Measurements from ENCODE around the gene TMEM250. TPM values are rescaled to one million over a fixed set of nuclear protein-coding genes. Genes with fewer than 3 reads are reported as not detected.

Gene TMEM250
- polyA plus RNA-seq, 3 donors from 2014 or later: 44.3 to 78.6 (median 44.6) TPM

DNA sequence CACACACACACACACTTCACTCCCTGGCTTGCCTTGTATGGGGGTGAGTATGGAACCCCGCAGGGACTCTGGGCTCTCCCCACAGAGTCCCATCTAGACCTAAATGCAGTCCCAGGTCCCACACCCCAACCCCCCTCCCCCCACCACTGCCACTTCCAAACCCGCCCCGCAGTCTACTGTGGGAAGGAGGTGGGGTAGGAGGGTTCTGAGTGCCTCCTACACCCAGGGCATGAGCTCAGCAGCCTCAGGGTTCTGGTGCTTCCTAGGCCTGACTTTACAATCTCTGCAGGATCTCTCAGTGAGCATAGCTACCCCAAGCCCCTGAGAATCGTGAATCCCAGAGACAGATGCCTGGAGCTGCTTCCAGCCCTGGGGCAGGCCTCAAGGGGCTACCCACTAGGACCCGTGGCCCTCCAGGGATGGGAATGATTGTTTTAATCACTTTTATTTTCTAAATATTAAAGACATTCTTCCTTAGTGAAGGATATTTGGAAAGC, 22.1 kb downstream of the TMEM250 start:
- Mint-ChIP-seq H3K4me1 (peaks cover 17 to 29% of the 10 kb centered on the region in 2 donors), H3K4me3 (peak overlapping the region; percentile 48 to 83 (median 71)), H3K27me3 (ENCODE audit: low read depth in 3 of 3) (peaks cover 0 to 13% (median 0%) of the 10 kb centered on the region in 3 donors), H3K27ac (peak overlapping the region in 4 of 6 donors; percentile 23 to 72 (median 48)), H3K9me3 (no peaks in the 10 kb centered on the region), H3K36me3 (no peaks in the 10 kb centered on the region)
- no peak for DNase-seq

- peak; percentile 39 to 41 (median 40) for DNase-seq
- Mint-ChIP-seq H3K27ac (peak within 1 kb of the TSS in 5 of 6 donors; percentile 34 to 73 (median 51)), H3K27me3 (ENCODE audit: low read depth in 3 of 3) (peaks cover 0 to 13% (median 0%) of the 10 kb centered on the region in 3 donors), H3K4me1 (peaks cover 17 to 31% of the 10 kb centered on the region in 2 donors), H3K4me3 (peak within 1 kb of the TSS; percentile 57 to 83 (median 75)), H3K9me3 (peaks cover 0 to 2% (median 0%) of the 10 kb centered on the region in 6 donors), H3K36me3 (no peaks in the 10 kb centered on the region)
These were observed 23.3 kb downstream of the TMEM250 start, which contains the start of gene NACC2 for GRCh38 chr9:136095070-136096058. Gene NACC2, minus strand, starts transcription at chr9:136095289. Its CDS starts 44,768 bp downstream, at chr9:136050521.

- H3K36me3 Mint-ChIP-seq: no peaks in the 10 kb centered on the region
- H3K9me3 Mint-ChIP-seq: peaks cover 0 to 2% (median 0%) of the 10 kb centered on the region in 6 donors
- H3K27me3 Mint-ChIP-seq (ENCODE audit: low read depth in 3 of 3): peaks cover 0 to 13% (median 0%) of the 10 kb centered on the region in 3 donors
- H3K27ac Mint-ChIP-seq: peak overlapping the region in 4 of 6 donors; percentile 39 to 73 (median 56)
- DNase-seq: peak; percentile 58 to 67 (median 64)
- peak overlapping the region; percentile 57 to 77 (median 75) for H3K4me3 Mint-ChIP-seq
- peaks cover 24 to 35% of the 10 kb centered on the region in 2 donors for H3K4me1 Mint-ChIP-seq
These were observed 24.4 kb downstream of the TMEM250 start for GRCh38 chr9:136093995-136094881.

DNA sequence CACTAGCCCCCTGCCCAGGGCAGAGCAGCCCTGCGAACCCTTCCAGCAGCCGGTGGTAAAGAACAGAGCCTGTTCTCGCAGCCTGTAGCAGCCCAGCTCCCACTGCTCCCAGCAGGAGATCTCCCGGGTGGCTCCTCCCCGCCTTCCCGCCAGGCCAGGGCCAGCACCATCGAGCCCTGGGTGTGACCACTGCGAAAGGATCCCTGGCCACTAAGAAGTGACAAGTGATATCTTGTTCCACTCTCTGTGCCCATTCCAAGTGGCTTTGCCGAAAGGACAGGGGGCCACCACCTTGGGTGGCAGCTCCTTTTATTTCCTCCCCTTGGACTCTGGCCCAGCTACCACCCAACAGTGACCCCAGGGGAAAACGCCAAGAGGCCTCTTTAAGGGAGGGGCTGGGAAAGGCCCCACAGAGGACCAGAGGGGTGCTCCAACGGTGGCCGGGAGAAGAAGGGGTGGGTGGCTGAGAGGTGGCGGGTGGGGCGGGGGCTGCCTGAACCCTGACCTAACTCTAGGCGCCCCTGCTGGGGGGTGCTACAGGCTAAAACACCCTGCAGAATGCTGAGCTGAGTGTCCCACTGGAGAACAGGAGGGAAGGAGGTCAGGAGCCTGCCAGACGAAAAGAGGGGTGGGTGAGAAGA, 25.2 kb downstream of the TMEM250 start:
- peak overlapping the region; percentile 67 to 77 (median 75) for H3K4me3 Mint-ChIP-seq
- H3K9me3 Mint-ChIP-seq: peaks cover 0 to 2% (median 0%) of the 10 kb centered on the region in 6 donors
- H3K27me3 Mint-ChIP-seq (ENCODE audit: low read depth in 3 of 3): peaks cover 0 to 7% (median 0%) of the 10 kb centered on the region in 3 donors
- peaks cover 16 to 31% of the 10 kb centered on the region in 2 donors for H3K4me1 Mint-ChIP-seq
- peak overlapping the region; percentile 53 to 80 (median 70) for H3K27ac Mint-ChIP-seq
- no peak for DNase-seq
- H3K36me3 Mint-ChIP-seq: no peaks in the 10 kb centered on the region

DNA sequence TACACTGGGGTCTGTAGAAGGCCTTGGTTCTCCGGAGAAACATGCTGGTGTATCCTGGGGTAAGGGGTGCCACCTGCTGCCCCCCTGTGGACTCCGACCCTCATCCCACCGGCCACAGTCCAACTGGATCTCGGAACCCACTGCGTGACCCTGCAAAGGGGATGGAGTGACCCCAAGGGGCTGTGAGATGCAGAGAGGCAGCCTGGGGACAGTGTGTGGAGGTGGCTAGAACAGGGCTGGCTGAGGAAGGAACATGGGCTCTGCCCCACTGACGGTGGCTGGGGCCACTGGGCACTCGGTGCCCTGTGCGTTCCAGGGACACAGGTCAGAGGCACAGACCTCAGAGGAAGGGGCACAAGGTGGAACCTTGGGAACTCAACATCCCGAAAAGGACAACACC, 25.9 kb downstream of the TMEM250 start:
- peaks cover 14 to 32% of the 10 kb centered on the region in 2 donors for H3K4me1 Mint-ChIP-seq
- H3K27ac Mint-ChIP-seq: peak overlapping the region; percentile 52 to 80 (median 64)
- peak overlapping the region; percentile 62 to 75 (median 68) for H3K4me3 Mint-ChIP-seq
- no peaks in the 10 kb centered on the region for H3K36me3 Mint-ChIP-seq
- H3K9me3 Mint-ChIP-seq: peaks cover 0 to 2% (median 0%) of the 10 kb centered on the region in 6 donors
- peaks cover 0 to 5% (median 0%) of the 10 kb centered on the region in 3 donors for H3K27me3 Mint-ChIP-seq (ENCODE audit: low read depth in 3 of 3)
- no peak for DNase-seq

GRCh38 chr9:136092353-136092650, 26.4 kb downstream of the TMEM250 start:
- Mint-ChIP-seq H3K4me3 (peak overlapping the region in 1 of 5 donors; percentile 74), H3K4me1 (peaks cover 14 to 29% of the 10 kb centered on the region in 2 donors), H3K27me3 (ENCODE audit: low read depth in 3 of 3) (peaks cover 0 to 5% (median 0%) of the 10 kb centered on the region in 3 donors), H3K36me3 (no peaks in the 10 kb centered on the region), H3K27ac (peak overlapping the region in 3 of 6 donors; percentile 10 to 80 (median 17)), H3K9me3 (peaks cover 0 to 2% (median 0%) of the 10 kb centered on the region in 6 donors)
- no peak for DNase-seq

DNA sequence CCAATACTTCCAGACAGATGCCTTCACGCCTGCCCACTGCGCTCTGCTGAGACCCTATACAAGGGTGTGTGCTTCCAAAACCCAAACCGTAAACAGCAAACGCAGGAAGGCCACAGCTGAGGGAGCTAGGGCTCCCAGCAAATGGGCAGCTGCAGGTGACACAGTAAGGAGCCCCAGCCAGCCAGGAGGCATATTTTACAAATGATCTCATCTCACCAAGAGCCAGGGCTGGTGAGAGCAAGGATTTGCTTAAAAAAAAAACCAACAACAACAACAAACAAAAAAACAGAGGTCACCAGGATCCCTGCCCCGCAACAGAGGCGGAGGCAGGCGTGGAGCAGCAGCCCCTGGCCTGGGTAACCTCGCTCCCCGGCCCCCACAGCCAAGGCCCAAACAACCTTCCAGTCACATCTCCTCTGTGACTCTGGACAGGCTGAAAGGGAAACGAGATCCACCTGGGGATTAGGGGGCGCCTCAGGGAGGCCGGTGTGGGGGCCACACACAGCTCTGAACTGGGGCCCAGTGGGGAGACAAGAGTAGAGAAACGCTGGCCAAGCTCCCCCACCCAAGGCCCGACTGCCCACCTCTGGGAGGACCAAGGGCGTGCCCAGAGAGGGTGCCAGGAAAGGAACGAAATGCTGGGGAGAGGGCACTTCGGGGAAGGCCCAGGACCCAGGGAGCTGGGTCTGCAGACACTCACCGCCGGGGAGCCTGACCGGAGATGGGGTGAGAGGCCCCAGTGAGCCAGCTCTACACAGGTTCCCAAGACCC, 26.9 kb downstream of the TMEM250 start:
- Mint-ChIP-seq H3K4me1 (peaks cover 18 to 32% of the 10 kb centered on the region in 2 donors), H3K4me3 (peak overlapping the region in 2 of 5 donors; percentile 29 to 74), H3K9me3 (peaks cover 0 to 2% (median 0%) of the 10 kb centered on the region in 6 donors), H3K36me3 (no peaks in the 10 kb centered on the region), H3K27me3 (ENCODE audit: low read depth in 3 of 3) (peaks cover 0 to 5% (median under 1%) of the 10 kb centered on the region in 3 donors), H3K27ac (peak overlapping the region in 3 of 6 donors; percentile 35 to 76 (median 50))
- DNase-seq: no peak

DNA sequence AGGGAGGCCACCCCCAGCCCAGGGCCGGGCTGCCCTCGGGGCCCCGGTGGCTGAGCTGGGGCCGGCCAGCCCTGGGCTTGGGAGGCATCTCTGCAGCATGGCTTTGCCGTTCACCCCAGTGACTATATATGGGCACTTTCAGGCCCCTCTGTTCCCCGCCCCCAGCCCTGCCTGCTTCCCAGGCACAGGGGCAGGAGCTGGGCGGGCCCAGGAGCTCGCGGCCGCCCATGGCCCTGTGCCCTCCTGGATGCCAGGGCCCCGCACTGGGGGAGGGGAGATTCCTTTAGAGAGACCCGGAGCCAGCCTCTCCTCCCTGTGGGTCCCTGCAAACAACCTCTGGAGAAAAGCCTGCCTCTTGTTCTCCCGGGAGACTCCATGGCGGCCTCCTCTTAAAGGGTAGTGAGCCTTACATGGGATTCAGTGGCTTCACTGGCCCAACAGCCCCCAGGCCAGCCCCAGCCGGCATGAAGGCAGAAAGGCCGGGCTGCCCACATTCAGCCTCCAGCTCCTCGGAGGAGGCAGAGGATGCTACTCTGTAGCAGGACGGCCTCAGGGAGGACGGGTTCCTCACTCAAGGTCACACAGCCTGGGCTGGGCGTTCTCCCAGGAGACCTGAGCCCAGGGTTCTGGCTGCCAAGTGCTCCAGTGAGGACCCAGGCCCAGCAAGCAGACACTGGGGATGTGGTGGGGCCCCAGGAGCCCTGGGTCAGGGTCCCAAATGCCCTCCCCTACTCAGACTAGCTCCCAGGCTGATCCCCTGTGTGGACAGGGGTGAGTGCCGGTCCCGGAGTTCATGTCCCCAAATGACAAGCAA, 27.7 kb downstream of the TMEM250 start:
- Mint-ChIP-seq H3K9me3 (peaks cover 0 to 2% (median 0%) of the 10 kb centered on the region in 6 donors), H3K27me3 (ENCODE audit: low read depth in 3 of 3) (peaks cover 0 to 5% (median 2%) of the 10 kb centered on the region in 3 donors), H3K36me3 (no peaks in the 10 kb centered on the region), H3K4me1 (peaks cover 22 to 31% of the 10 kb centered on the region in 2 donors), H3K4me3 (no peak overlapping the region), H3K27ac (peak overlapping the region in 3 of 6 donors; percentile 35 to 76 (median 50))
- DNase-seq: no peak

- Mint-ChIP-seq H3K4me3 (no peak overlapping the region), H3K27me3 (ENCODE audit: low read depth in 3 of 3) (peaks cover 0 to 5% (median 2%) of the 10 kb centered on the region in 3 donors), H3K9me3 (peaks cover 0 to 2% (median 0%) of the 10 kb centered on the region in 6 donors), H3K36me3 (no peaks in the 10 kb centered on the region), H3K4me1 (peaks cover 22 to 31% of the 10 kb centered on the region in 2 donors), H3K27ac (peak overlapping the region; percentile 20 to 80 (median 61))
- DNase-seq: no peak
These were observed 28.5 kb downstream of the TMEM250 start for GRCh38 chr9:136090056-136090735.

DNA sequence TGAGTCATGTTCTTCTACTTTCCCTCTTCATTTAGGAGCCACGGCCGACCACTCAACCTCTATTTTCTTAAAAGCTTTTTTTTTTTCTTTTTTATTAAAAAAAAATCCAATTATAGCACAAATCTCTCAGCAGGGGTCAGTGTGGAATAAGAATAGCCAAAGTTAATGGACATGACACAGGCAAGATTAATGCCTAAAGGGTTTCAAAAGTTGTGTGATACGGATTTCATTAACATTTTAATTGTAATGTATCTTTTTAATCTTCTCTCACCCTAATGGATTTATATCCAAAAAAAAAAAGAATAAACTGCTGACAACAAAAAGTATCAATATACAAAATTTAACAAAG, 29.0 kb downstream of the TMEM250 start:
- H3K27ac Mint-ChIP-seq: peak overlapping the region; percentile 20 to 80 (median 61)
- H3K9me3 Mint-ChIP-seq: peaks cover 0 to 2% (median 0%) of the 10 kb centered on the region in 6 donors
- no peaks in the 10 kb centered on the region for H3K36me3 Mint-ChIP-seq
- H3K27me3 Mint-ChIP-seq (ENCODE audit: low read depth in 3 of 3): peaks cover 0 to 5% (median 2%) of the 10 kb centered on the region in 3 donors
- peak; percentile 47 to 55 (median 49) for DNase-seq
- H3K4me1 Mint-ChIP-seq: peaks cover 24 to 33% of the 10 kb centered on the region in 2 donors
- peak overlapping the region in 1 of 5 donors; percentile 10 for H3K4me3 Mint-ChIP-seq

All from immature natural killer cell (primary cell).